GM12873 (cell line): ENCODE data around the gene M6PR.

Experiments used
- TF ChIP-seq, protein P1 (sequence below): IDR thresholded peaks from 2 replicates; pipeline ENCODE4 v1.5.1; 2012; ENCODE audit warnings: low read depth, mild to moderate bottlenecking, moderate library complexity, low read length, control low read depth; ENCODE audit not compliant: insufficient read depth; ENCODE audit errors: missing control alignments

Gene M6PR

GRCh38 chr12:8904665-8905064 lies 44.8 kb downstream of the M6PR start:
- TF ChIP-seq, protein P1, sequence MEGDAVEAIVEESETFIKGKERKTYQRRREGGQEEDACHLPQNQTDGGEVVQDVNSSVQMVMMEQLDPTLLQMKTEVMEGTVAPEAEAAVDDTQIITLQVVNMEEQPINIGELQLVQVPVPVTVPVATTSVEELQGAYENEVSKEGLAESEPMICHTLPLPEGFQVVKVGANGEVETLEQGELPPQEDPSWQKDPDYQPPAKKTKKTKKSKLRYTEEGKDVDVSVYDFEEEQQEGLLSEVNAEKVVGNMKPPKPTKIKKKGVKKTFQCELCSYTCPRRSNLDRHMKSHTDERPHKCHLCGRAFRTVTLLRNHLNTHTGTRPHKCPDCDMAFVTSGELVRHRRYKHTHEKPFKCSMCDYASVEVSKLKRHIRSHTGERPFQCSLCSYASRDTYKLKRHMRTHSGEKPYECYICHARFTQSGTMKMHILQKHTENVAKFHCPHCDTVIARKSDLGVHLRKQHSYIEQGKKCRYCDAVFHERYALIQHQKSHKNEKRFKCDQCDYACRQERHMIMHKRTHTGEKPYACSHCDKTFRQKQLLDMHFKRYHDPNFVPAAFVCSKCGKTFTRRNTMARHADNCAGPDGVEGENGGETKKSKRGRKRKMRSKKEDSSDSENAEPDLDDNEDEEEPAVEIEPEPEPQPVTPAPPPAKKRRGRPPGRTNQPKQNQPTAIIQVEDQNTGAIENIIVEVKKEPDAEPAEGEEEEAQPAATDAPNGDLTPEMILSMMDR: no peak

DNA sequence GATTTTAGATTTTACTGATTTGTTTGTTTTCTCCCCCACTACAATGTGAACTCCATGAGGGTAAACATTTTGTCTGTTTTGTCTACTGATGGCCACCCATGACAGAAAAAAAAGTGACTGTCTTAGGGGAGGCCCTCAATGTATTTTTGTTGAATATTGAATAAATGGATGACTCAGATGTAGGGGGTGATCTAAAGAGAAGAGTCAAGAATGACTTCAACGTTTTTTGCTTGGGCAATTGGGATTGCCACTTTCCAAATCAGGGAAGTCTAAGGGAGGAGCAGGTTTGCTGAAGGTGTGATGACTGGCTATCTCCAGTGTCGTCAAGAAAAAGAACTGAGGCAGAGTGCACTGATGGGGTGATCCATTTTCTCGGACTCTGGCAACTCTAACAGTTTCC lies 45.8 kb downstream of the M6PR start:
- TF ChIP-seq, protein P1: no peak

GRCh38 chr12:8899830-8900229 lies 49.6 kb downstream of the M6PR start:
- TF ChIP-seq, protein P1: no peak

DNA sequence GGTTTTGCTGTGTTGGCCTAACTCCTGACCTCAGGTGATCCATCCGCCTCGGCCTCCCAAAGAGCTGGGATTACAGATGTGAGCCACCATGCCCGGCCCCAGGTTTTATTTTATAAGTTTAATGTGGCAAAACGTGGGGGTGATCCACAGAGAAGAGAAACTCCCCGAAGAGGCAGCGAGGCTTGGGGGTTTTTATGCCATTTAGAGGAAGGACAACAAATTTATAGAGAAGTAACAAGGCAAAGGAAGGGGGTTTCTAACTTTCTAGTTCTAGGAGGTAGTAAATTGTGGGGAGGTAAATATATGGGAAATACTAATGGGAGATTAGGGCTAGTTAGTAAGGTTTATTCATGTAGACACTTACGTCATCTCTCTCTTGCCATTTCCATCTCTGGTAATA lies 52.4 kb downstream of the M6PR start:
- TF ChIP-seq, protein P1: no peak

DNA sequence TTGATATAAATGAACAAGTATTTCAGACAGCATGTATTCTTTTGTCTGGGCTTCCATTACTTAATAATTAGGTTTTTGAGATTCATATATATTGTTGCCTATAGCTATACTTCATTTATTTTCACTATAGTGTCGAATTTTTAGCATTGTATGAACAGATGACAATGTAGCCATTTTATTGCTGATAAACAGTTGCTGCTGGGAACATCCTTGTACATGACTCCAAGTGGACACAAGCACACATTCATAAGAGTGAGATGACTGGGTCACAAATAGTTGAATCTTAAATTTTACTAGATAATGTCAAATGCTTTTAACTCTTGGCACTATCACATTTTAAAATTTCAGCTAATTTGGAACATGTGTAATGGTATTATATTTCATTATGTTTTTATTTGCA lies 54.5 kb downstream of the M6PR start:
- TF ChIP-seq, protein P1: no peak

DNA sequence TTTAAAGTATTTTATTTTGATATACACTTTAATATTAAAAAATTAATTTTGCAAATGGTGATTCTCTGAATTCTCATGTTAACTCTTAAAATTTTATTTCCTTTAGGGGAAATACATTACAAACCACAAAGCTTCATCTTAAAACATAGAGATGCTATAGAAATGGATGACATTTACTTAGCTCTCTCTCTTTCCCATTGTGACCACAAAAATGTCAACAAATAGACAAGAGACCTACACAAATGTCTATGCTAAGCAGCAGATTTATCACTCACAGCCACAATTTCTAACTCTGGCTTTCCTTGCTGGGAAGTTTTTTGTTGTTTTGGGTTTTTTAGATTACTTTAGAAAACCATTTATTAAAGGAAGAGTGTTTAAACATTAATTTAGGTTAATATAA lies 55.1 kb downstream of the M6PR start:
- TF ChIP-seq, protein P1: no peak

DNA sequence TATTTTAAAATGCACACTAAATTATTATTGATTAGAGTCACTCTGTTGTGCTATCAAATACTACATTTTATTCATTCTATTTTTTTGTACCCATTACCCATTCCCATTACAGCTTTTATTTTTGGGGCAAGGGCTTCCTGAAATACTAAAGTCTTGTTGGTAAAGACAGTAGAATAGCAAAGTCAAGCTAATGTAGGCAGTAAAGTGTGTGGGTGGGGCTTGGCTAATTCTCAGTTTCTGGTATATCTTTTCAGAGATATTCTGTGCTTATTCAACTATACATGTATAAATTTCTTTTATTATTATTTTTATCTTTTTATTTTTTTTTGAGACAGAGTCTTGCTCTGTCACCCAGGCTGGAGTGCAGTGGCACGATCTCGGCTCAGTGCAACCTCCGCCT lies 57.5 kb downstream of the M6PR start:
- TF ChIP-seq, protein P1: no peak
